HS-27A (cell line): ENCODE measurements around the gene ZNF341.

Experiments used
- DNase-seq: peaks from one replicate; pipeline ENCODE4 v3.0.0-alpha.2; 2012; ENCODE audit warnings: low read depth, missing footprints

ZNF341 gene

DNA sequence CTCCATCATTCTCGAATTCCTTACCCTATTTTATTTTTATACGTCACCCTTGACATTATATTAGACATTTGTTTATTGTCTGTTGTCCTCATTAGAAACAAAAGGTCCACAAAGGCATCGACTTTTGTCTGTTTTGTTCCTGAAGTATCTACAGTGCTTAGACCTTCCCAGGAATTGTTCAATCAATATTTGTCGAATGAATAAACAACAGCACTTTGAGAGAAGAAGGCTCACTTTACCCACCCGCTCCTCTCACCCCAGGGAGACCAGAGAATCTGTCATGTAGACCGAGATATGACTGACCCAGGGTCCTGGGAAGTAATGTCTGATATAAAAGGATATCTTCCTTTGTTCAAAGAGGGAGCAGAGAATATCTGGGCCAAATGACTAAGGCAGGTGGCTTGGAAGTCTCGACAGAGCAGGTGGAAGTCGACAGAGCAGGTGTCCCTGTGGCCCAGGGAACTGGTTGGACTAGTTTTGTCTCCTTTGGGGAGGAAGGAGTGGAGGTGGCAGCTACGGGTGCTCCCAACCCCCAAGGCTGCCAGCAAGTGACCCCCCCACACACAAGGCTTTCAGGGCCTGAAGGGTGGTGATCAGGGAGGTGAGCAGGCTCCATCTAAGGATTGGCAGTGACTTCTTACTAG, 64.6 kb downstream of the ZNF341 start:
- no peak for DNase-seq

DNA sequence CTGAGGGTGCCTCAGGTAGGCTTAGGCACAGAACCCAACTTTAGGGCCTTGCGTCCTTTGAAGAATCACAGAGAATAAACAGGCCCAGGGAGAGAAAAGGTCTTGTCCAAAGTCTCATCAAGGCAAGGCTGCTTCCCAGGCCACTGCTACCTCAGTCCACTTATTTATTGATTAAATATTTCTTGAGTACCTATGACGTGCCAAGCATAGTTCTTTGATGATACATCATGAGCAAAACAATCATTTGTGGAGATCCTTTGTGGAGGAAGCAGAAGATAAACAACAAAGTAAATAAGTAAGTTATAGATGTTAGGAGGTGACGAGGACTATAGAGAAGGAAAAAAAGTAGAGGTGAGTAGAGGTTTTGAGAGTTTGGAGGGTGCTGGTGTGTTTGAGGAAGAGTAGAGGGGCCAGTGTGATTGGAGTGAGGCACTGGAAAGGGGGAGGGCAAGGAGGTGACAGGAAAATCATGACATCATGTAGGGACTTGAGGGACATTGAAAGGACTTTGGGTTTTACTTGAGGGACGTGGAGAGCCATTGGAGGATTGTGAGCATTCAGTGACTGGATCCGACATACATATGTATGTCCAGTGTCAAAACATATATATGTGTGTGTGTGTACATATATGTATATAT, 65.2 kb downstream of the ZNF341 start:
- no peak for DNase-seq

DNA sequence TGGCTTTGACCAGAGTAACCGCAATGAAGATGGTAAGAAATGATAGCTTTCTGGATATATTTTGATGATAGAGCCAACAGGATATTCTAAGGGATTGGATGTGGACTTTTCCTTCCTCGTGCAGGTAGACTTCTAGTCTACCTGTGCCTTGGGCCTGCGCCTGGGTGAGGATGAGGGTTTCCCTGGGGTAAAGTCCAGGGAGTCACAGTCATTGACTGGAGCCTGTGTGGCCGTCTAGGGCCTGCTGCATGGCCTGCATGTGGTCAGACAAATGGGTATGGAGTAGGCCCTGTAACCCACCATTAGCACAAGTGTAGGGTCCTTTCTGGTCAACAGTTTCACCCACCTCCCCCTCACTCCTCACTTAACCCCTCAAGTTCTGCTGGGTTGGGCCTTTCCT, 66.6 kb downstream of the ZNF341 start:
- DNase-seq, result no peak

DNA sequence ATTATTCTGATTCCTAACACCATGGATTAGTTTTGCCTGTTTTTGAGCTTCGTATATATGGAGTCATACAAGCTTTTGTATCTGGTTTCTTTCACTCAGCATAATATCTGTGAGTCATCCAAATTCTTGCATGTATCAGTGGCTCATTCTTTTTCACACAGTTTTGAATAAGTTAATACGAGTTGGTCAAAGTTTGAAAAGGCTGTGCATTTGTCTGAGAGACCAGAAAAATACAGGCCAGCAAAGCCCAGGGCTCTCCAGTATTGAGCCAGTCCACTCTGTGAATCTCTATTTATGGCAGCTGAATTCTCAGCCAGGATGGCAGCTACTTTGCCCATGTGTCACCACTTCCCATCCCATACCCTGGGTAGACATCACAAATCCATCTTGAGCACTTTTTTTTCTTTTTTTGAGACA, 72.1 kb downstream of the ZNF341 start:
- peak; percentile 60 for DNase-seq

DNA sequence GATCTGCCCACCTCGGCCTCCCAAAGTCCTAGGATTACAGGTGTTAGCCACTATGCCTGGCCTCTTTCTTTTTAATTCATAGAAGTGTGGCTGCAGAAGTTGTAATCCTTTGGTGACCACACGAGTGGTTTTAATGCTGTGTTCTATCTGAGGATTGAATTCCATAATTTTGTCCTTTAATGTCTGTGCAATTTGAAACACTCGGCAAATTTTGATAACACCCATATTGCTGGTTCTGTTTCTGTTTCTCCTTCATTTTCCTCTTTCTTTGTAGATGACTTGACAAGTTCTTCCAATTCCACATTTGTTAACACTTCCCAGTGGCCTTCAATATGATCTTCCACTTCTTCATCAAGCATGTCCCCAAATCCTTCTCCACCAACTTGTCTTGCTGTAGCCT, 76.6 kb downstream of the ZNF341 start:
- no peak for DNase-seq

DNA sequence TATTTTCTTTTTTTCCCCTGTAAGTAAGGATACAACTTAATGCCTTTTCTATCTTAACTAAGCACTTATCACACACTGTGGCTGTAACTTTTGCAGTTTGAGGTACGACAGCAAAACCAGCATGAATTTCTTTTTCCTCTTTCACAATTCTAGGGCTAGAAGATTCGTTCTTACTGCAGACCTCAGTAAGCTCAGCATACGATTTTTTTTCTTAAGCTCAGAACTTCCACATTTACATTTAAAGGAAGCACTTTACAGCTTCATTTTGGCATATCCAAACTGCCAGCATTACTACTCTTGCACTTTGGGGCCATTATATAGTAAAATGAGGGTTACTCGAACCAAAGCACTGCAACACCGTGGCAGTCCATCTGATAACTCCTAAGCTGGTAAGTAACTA, 78.5 kb downstream of the ZNF341 start:
- no peak for DNase-seq

DNA sequence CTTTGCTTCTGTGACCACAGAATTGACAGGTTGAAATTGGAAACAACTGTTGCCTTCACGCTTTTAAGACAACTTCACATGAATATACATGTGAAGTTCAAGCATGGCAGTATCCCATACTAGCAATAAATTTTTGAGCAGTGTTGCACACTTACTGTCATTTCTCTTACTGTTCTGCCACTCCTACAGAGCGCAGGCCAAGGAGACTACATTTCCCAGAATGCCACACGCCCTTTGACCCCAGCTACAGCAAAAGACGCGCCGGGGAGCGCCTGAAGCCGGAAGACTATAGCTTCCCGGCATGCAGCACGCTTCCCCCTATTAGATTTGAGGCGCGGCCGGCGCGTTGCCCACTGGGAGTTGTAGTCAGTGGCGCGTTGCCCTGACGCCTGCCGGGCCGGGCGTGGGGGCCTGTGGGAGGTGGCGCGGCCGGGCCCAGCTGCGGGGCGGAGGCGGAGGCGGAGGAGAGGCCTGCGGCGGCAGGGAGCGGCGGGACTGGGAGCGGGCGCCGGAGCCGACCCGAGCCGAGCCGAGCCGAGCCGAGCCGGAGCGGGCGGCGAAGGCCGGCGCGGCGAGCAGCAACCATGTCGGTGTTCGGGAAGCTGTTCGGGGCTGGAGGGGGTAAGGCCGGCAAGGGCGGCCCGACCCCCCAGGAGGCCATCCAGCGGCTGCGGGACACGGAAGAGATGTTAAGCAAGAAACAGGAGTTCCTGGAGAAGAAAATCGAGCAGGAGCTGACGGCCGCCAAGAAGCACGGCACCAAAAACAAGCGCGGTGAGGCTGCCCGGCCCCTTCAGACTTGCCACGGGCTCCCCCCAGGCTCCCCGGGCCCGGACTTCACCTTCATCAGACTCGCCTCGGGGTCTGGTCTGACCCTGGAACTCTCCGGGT, 79.3 kb downstream of the ZNF341 start, which contains the start of gene CHMP4B:
TSS of gene CHMP4B (plus strand) at position 464 of the 891 bp plus-strand sequence. CDS start at position 585, 121 bp downstream.
- peak; percentile 96 for DNase-seq

DNA sequence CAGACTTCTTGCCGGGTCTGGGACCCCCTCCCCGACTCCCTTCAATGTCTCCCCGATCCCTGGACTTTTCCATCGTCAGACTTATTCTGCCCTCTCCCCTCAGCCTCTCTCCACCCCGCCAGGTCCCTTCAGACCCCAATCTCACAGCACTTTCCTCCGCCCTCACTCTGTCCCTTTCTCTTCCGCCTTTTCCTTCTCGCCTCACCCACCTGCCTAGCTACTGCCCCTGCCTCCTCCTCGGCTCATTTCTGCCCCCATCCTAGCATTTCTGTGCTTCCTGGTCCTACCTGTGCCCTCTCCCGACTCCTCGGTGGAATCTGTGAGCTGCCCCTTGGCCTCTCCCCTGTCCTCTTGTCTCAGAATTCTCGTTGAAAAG, 80.0 kb downstream of the ZNF341 start:
- no peak for DNase-seq

DNA sequence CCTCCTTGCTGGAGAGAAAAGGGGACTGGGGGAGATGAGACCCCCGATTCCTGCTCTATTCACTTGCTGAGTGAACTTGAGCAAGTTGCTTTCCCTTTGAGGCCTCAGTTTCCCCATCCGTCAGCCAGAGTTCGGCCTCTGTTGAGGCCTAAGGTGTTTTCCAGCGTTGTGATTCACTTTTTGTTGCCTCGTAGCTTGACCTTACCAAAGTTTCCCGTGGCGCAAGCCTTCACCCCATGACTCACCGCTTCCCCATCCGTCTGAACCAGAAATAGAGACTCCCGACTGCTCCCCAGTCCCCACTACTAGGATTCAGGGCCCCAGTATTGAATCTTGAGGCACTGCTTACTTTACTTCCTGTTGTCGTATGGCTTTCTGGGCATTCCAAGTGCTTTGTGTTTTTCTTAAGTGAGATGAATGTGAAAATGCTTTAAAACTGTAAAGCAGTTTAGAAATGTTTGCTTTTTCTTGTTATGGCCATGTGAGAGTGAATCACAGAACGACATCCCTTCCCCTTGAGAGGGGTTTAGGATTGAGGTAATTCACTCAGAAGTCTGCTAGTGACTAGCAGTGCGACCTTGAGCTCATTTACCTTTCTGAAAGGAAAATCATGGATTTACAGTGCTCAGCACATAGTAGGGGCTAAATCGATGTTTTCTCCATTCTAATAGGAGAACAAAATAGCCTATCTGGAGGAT, 80.5 kb downstream of the ZNF341 start:
- DNase-seq, result peak; percentile 75

DNA sequence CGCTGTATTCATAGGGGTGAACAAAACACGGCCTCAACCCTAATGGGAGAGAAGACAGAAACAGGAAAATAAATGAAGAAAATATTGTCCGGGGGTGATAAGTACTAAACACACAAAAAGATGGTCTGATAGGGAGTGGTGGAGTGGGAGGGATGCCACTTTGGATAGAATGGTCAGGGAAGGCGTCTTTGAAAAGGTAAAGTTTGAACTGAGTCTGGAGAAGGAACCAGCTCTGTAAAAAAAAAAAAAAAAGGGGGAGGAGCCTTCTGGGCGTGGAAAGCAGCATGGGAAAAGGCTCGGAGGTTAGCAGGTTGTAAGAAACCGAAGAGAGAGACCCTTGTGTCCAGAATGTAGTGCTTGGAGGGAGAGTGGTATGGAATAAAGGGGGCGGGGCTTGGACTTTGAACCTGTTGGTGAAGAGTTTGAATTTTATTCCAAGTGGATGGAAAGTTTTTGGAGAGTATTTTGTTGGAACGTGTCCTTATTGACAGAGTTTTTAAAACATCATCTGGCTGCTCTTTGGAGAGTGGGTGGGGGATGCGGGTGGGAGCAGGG, 81.2 kb downstream of the ZNF341 start:
- DNase-seq, result no peak

DNA sequence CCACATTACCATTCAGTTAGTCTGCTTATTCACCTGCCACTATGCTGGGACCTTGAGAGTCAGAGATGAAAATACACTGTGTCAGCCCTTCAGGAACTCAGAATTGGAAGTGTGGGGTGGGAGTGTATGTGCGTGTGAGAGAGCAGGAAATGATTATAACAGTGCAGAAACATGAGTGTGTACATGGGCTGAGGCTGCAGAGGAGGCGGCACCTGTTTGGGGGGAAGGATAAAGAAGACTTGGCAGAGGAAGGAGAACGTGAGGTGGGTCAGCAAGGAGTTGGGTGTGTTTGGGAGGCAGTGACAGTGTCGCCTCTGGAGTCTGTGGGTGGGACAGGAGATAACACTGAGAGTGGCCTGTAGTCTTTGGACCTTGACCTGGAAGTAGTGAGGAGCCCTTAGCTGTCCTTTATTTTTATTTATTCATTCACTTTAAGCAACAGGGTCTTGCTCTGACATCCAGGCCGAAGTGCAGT, 82.5 kb downstream of the ZNF341 start:
- DNase-seq, result no peak

DNA sequence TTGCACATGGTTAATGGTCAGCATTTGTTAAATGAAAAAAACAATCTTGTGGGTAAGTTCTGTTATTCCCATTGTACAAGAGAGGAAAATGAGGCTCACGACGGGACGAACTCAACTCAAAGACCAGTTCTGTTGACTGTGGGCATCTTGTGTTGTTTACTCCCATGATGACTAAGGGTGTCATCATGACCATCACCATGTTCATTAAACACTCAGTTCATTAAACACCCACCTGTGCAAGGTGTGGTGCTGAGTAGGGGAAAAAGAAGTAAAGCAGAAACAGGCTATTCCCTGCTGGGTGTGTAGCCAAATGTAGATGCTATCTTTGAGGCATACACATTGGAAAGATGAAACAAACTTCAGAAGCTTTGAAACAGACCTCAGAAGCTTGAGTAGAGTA, 83.9 kb downstream of the ZNF341 start:
- DNase-seq, result no peak

DNA sequence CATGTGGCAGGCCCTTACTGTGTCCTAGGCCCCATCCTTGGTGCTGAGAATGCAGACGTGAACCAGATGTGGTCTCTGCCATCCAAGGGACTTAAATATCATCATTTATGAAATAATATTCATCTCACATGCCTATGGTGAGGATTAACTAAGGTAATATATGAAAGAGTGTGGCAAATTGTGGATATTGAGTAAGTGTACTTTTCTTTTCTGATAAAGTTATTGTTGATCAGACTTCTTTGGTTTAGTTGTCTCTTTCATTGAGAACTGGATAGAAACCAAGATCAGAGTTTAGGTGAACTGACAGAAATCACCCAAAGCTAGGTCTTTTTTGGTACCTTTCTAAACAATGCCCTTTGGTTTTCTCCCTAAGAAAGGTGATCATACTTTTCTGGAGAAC, 84.4 kb downstream of the ZNF341 start:
- DNase-seq, result no peak

DNA sequence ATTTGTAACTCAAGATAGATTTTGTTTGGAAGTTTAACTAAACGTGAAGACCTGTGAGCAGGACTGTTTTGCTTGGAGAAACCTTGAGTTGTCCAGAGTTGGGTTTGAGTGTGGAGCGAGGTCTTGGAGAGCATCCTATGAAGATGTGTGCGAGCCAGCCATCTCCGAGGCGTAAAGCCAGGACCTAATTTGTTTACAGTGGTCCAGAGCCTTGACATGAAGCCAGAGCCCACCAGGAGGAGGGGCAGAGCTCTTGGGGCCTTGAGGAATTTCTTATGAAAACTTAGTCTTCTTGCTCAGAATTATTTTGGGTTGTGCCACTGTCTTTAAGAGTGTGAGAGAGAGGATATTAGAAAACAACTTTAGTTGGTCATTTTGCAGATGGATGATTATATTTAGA, 85.6 kb downstream of the ZNF341 start:
- DNase-seq, result no peak

DNA sequence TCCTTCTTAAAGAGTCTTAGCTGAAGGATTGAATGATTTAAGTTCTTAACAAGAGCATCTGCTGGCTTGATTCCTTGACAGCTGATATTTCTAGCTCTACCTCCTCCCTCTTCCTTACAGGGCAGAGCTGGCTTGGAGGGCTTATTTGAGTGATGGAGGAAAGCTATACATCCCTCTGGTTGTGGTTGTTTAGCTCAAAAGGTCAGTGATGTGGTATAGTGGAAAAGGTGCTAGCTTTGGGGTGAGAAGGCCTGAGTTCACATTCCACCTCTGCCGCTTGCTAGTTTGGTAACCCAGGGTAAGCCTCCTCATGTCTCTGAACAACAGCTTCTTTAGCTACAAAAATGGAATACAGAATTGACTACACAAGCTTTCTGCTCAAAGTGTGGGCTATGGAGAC, 87.7 kb downstream of the ZNF341 start:
- DNase-seq, result no peak

DNA sequence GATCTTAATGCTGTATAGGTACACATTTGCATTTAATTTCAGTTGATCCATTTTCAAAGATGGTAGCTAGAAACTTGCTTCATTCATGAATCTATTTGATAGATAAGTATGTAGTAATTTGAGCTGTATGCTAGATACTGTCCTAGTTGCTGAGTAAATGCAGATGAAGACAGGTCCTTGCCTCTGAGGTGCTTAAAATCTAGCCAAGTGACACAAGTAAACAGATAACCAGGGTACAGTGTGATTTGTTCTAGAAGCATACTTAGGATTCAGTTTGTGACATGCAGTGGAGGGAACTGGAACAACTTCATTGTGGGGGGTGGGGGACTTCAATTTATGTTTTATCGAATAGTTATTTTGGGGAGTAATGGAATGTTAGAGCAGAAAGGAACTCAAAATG, 88.6 kb downstream of the ZNF341 start:
- no peak for DNase-seq

DNA sequence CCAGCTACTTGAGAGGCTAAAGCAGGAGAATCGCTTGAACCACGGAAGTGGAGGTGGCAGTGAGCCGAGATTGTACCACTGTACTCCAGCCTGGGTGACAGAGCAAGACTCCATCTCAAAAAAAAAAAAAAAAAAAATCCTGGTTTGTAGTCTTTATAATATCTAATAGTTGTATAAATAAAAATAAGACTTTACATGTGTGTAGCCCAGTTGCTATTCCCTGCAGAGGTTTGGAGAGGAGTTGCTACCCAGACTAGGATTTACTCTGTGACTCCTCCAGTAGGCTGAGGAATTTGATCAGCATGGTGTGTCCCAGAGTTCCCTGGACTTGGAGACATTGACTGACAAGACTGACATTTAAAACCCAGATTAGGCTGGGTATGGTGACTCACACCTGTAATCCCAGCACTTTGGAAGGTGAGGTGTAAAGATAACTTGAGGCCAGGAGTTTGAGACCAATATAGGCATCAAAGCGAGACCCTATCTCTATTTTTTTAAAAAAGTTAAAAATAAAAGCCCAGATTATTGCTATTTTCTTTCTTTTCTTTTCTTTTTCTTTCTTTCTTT, 89.6 kb downstream of the ZNF341 start:
- no peak for DNase-seq

DNA sequence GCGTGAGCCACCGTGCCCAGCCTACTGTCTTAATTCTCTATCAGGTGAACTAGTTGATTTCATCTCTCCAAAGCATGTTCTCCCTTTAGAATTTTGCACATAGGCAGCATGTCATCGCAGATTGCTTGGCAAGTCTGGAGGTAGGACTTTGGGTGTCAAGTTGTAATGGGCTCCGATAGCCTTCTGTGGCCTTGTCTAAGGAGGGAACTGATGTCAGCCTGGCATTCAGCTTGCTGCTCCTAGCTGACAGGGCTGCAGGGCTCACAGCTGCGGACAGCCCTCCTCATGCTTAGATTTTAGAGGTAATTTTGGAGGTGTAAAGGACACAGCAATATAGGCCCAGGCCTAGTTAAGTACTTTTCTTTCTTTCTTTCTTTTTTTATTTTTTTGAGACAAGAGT, 90.6 kb downstream of the ZNF341 start:
- no peak for DNase-seq

DNA sequence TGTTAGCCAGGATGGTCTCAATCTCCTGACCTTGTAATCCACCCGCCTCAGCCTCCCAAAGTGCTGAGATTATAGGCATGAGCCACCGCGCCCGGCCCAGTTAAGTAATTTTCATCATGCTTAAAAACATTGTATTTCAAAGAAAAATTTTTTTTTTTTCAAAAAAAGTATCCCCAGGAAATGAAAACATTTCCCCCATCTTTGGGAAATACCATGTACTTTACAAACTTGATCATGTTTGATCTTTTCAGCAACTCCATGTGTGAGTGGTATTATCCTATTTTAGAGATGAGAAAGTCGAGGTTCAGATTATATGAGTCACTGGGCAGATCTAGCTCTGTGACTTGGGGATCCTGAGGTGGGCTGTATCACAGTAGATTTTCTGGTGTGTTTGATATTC, 91.2 kb downstream of the ZNF341 start:
- DNase-seq, result no peak

DNA sequence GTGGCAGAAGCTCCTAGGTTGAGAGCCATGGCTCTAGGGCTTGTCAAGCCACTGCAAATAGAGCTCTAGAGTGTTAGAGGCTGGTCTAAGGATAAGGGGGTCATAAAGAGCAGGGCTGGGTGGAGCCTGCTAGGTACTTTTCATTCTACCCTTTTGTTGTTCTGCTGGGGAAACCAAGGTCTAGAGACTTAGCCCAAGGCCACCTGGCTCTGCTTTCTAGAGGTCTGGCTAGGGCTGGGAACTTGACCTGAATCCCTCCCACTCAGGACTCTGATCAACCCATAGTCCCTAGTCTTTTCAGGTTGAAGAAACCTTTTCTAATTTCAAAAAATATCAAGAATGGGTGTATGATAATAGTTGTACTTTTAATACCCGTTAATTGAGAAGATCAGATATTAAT, 93.1 kb downstream of the ZNF341 start:
- DNase-seq, result no peak
